ENCODE results near the gene USP53.

USP53 gene

DNA sequence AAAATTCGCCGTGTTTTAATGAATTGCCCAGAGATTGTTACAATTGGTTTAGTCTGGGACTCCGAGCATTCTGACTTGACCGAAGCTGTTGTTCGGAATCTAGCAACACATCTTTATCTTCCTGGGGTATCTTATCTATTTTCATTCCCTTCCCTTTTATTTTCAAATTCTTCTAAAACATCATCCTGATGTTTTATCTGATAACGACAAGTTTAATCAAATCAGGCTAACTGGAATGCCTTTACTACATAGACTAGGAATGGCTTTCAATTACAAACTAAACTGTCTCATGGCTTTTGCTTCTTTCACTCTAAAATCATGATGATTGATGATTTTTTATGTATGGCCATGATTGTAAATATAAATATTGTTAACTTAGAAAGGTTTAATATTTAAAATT is 48.0 kb downstream of the USP53 start:
- Histone ChIP-seq H3K4me3 (ENCODE audit: low read depth, low read length) (no peak overlapping the region), H3K36me3 (ENCODE audit: control insufficient read depth in 2 of 2, insufficient read depth in 1 of 2, low read length in 2 of 2) (peaks cover 12 to 54% of the 10 kb centered on the region in 2 experiments; a peak in 2 of 3 replicates), H3K9me3 (ENCODE audit: control insufficient read depth, insufficient read depth, low read depth, low read length) (no peaks in the 10 kb centered on the region), H3K27ac (ENCODE audit: extremely low read depth, low read depth, low read length) (no peak overlapping the region), H3K4me1 (ENCODE audit: control insufficient read depth, insufficient read depth, low read length) (no peaks in the 10 kb centered on the region)
- ChIA-PET CTCF (interaction anchor here (0.5 kb wide), 1 partner anchor 142 kb away, joined by 3 read pairs; no protein-coding TSS in a partner anchor), POLR2A (no interaction called here)
- TF ChIP-seq ZNF2 (tag by site-specific recombination; IDR thresholded peaks at IDR 0.05) (no peak), IKZF3 (tag by site-specific recombination; IDR thresholded peaks at IDR 0.05) (no peak), ZNF701 (tag by site-specific recombination; IDR thresholded peaks at IDR 0.05) (no peak), GLI4 (tag by site-specific recombination; IDR thresholded peaks at IDR 0.05) (no peak), TCF7L2 (IDR thresholded peaks at IDR 0.05; ENCODE audit: borderline replicate concordance, low read depth, low read length) (no peak), ZNF341 (tag by site-specific recombination; IDR thresholded peaks at IDR 0.05; ENCODE audit: low read depth) (no peak), KLF8 (tag by site-specific recombination; IDR thresholded peaks at IDR 0.05) (no peak), ZNF830 (tag by site-specific recombination; IDR thresholded peaks at IDR 0.05; ENCODE audit: low read depth) (no peak), ZXDB (tag by site-specific recombination; IDR thresholded peaks at IDR 0.05) (no peak), HOXA7 (CRISPR knock-in tag; IDR thresholded peaks at IDR 0.05; ENCODE audit: borderline replicate concordance) (no peak), SALL2 (tag by site-specific recombination; IDR thresholded peaks at IDR 0.05; ENCODE audit: borderline replicate concordance) (no peak)
- TF ChIP-seq, protein P1, sequence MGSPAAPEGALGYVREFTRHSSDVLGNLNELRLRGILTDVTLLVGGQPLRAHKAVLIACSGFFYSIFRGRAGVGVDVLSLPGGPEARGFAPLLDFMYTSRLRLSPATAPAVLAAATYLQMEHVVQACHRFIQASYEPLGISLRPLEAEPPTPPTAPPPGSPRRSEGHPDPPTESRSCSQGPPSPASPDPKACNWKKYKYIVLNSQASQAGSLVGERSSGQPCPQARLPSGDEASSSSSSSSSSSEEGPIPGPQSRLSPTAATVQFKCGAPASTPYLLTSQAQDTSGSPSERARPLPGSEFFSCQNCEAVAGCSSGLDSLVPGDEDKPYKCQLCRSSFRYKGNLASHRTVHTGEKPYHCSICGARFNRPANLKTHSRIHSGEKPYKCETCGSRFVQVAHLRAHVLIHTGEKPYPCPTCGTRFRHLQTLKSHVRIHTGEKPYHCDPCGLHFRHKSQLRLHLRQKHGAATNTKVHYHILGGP (tag by site-specific recombination; IDR thresholded peaks at IDR 0.05), result no peak
- TF ChIP-seq, protein P2, sequence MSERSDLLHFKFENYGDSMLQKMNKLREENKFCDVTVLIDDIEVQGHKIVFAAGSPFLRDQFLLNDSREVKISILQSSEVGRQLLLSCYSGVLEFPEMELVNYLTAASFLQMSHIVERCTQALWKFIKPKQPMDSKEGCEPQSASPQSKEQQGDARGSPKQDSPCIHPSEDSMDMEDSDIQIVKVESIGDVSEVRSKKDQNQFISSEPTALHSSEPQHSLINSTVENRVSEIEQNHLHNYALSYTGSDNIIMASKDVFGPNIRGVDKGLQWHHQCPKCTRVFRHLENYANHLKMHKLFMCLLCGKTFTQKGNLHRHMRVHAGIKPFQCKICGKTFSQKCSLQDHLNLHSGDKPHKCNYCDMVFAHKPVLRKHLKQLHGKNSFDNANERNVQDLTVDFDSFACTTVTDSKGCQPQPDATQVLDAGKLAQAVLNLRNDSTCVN (tag by site-specific recombination; optimal IDR thresholded peaks at IDR 0.05), result no peak
- TF ChIP-seq, protein P3, sequence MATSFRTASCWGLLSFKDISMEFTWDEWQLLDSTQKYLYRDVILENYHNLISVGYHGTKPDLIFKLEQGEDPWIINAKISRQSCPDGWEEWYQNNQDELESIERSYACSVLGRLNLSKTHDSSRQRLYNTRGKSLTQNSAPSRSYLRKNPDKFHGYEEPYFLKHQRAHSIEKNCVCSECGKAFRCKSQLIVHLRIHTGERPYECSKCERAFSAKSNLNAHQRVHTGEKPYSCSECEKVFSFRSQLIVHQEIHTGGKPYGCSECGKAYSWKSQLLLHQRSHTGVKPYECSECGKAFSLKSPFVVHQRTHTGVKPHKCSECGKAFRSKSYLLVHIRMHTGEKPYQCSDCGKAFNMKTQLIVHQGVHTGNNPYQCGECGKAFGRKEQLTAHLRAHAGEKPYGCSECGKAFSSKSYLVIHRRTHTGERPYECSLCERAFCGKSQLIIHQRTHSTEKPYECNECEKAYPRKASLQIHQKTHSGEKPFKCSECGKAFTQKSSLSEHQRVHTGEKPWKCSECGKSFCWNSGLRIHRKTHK (tag by site-specific recombination; IDR thresholded peaks at IDR 0.05), result no peak
- TF ChIP-seq, protein P4, sequence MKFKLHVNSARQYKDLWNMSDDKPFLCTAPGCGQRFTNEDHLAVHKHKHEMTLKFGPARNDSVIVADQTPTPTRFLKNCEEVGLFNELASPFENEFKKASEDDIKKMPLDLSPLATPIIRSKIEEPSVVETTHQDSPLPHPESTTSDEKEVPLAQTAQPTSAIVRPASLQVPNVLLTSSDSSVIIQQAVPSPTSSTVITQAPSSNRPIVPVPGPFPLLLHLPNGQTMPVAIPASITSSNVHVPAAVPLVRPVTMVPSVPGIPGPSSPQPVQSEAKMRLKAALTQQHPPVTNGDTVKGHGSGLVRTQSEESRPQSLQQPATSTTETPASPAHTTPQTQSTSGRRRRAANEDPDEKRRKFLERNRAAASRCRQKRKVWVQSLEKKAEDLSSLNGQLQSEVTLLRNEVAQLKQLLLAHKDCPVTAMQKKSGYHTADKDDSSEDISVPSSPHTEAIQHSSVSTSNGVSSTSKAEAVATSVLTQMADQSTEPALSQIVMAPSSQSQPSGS (tag by site-specific recombination; IDR thresholded peaks at IDR 0.05; ENCODE audit: low read depth), result no peak

DNA sequence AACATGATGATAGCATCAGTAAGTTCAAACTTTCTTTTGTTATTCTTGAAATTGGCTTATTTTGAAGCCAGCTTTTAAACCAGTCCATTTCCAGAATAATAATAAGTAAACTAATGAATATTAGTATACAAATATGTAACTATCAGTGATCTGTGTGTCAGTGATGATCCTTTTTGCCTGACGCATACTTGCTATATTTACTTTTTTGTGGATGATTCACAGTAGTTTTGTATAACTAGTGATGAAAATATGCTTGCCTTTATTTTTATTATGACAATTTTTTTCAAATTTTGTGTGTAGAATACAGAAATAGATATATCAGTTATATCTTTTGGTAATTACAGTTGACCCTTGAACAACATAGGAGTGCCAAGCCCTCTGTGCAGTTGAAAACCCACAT is 49.5 kb downstream of the USP53 start:
- no peak for TF ChIP-seq BCL11B (tag by site-specific recombination; IDR thresholded peaks at IDR 0.05; ENCODE audit: low read depth)
- no peak for TF ChIP-seq ZNF433 (tag by site-specific recombination; IDR thresholded peaks at IDR 0.05; ENCODE audit: low read depth)
- no peak for TF ChIP-seq ZBTB8A (tag by site-specific recombination; IDR thresholded peaks at IDR 0.05)
- no peak for TF ChIP-seq ZNF174 (tag by site-specific recombination; IDR thresholded peaks at IDR 0.05)
- H3K4me1 ChIP-seq (ENCODE audit: control insufficient read depth, insufficient read depth, low read length), result no peaks in the 10 kb centered on the region
- ChIA-PET CTCF (interaction anchor here (0.5 kb wide), 1 partner anchor 46 kb away, joined by 7 read pairs; no protein-coding TSS in a partner anchor), POLR2A (no interaction called here)
- H3K36me3 ChIP-seq (ENCODE audit: control insufficient read depth in 2 of 2, insufficient read depth in 1 of 2, low read length in 2 of 2), result peaks cover 12 to 44% of the 10 kb centered on the region in 2 experiments; a peak in 2 of 3 replicates
- H3K9me3 ChIP-seq (ENCODE audit: control insufficient read depth, insufficient read depth, low read depth, low read length), result no peaks in the 10 kb centered on the region
- no peak overlapping the region for H3K27ac ChIP-seq (ENCODE audit: extremely low read depth, low read depth, low read length)
- H3K4me3 ChIP-seq (ENCODE audit: low read depth, low read length), result no peak overlapping the region
